Upper lobe of left lung (tissue), 4 donors: ENCODE measurements around the gene OLFM2.

Experiments
- POLR2A ChIP-seq, 4 donors: fragments of 450-650 bp; IDR thresholded peaks; one replicate each; pipeline ENCODE4 v1.5.1; 2016 to 2017; ENCODE audit warnings: antibody characterized with exemption in 4 of 4, mild to moderate bottlenecking in 2 of 4
- POLR2AphosphoS5 ChIP-seq, 2 donors: sonication (generic); formaldehyde crosslinking; IDR thresholded peaks; one replicate each; pipeline ENCODE4 v1.5.1; 2017; ENCODE audit warnings: antibody characterized with exemption in 2 of 2
- TF ChIP-seq, protein P1 (sequence below), 6 experiments: fragments of 450-650 bp in 4 of 6; fragments of 200-600 bp in 2 of 6; sonication (generic) in 2 of 6; IDR thresholded peaks; one replicate each; pipeline ENCODE4 v1.5.1; 2016 to 2019; ENCODE audit warnings: antibody characterized with exemption in 6 of 6

DNA sequence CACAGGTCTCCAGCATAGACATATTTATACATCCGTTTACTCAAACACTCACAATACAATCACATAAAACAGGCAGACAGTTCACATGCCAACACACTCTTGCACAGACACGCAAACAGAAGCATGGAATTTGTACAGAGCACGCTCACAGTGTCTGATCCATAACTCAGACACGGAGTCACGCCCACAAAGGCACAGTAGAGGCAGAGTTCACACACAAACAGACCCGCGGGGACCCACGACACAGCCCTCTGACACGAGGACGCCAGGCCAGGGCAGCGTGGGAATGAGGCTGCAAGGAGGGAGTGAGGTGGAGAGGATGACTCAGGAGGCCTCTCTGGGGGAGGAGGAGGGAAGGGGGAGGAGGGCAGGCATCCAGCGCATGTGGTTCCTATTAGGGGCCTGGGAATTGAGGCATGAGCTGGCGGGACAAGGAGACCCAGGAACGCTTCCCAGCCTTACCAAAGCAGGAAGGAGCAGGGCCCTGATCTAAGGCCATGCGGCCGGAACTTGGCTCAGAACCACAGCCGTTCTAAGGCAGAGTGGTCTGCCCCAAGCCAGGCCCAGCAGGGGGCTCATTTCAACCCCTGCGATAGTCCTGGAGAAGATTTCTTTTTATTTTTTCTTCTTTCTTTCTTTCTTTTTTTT is 9.1 kb upstream of the OLFM2 start:
- no peak for TF ChIP-seq POLR2A (IDR thresholded peaks at IDR 0.05)
- TF ChIP-seq, protein P1, sequence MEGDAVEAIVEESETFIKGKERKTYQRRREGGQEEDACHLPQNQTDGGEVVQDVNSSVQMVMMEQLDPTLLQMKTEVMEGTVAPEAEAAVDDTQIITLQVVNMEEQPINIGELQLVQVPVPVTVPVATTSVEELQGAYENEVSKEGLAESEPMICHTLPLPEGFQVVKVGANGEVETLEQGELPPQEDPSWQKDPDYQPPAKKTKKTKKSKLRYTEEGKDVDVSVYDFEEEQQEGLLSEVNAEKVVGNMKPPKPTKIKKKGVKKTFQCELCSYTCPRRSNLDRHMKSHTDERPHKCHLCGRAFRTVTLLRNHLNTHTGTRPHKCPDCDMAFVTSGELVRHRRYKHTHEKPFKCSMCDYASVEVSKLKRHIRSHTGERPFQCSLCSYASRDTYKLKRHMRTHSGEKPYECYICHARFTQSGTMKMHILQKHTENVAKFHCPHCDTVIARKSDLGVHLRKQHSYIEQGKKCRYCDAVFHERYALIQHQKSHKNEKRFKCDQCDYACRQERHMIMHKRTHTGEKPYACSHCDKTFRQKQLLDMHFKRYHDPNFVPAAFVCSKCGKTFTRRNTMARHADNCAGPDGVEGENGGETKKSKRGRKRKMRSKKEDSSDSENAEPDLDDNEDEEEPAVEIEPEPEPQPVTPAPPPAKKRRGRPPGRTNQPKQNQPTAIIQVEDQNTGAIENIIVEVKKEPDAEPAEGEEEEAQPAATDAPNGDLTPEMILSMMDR (IDR thresholded peaks at IDR 0.05), result no peak
- TF ChIP-seq POLR2AphosphoS5 (IDR thresholded peaks at IDR 0.05), result peak; percentile 30 to 54
